HEK293 (cell line): Measurements from ENCODE around the gene MROH2B.

ENCODE experiments used
- REST ChIP-seq: fragments of 450-650 bp; formaldehyde crosslinking; IDR thresholded peaks from 2 replicates; pipeline ENCODE4 v1.5.1; 2016; ENCODE audit warnings: missing biosample characterization, missing genetic modification characterization
- ZIC2 ChIP-seq: fragments of 450-650 bp; formaldehyde crosslinking; IDR thresholded peaks from 2 replicates; pipeline ENCODE4 v1.5.1; 2016; ENCODE audit warnings: missing biosample characterization, missing genetic modification characterization
- ZNF23 ChIP-seq: fragments of 450-650 bp; formaldehyde crosslinking; IDR thresholded peaks from 2 replicates; pipeline ENCODE4 v1.5.1; 2016; ENCODE audit warnings: missing biosample characterization, missing genetic modification characterization, borderline replicate concordance
- ZNF248 ChIP-seq: fragments of 450-650 bp; formaldehyde crosslinking; IDR thresholded peaks from 2 replicates; pipeline ENCODE4 v1.5.1; 2017; ENCODE audit warnings: missing biosample characterization, missing genetic modification characterization
- ZNF274 ChIP-seq, 2 experiments: fragments of 200-500 bp in 1 of 2; fragments of 450-650 bp in 1 of 2; sonication (Bioruptor generic) in 1 of 2; formaldehyde crosslinking in 1 of 2; IDR thresholded peaks; 2 replicates each; pipeline versions ENCODE4 v1.5.1 to v1.6.1; 2014 to 2016; ENCODE audit warnings: borderline replicate concordance in 1 of 2, inconsistent platforms in 1 of 2, low read length in 1 of 2, missing biosample characterization in 1 of 2, missing genetic modification characterization in 1 of 2
- ZNF768 ChIP-seq: fragments of 450-650 bp; formaldehyde crosslinking; IDR thresholded peaks from 2 replicates; pipeline ENCODE4 v1.5.1; 2018; ENCODE audit warnings: missing biosample characterization, mild to moderate bottlenecking, missing genetic modification characterization
- ZNF777 ChIP-seq: fragments of 450-650 bp; formaldehyde crosslinking; IDR thresholded peaks from 2 replicates; pipeline ENCODE4 v1.5.1; 2017; ENCODE audit warnings: missing biosample characterization, missing genetic modification characterization, borderline replicate concordance
- ZNF843 ChIP-seq: fragments of 450-650 bp; formaldehyde crosslinking; IDR thresholded peaks from 2 replicates; pipeline ENCODE4 v1.5.1; 2016; ENCODE audit warnings: missing biosample characterization, missing genetic modification characterization
- ZSCAN30 ChIP-seq: fragments of 450-650 bp; IDR thresholded peaks from 2 replicates; pipeline ENCODE4 v1.5.1; 2018; ENCODE audit warnings: missing biosample characterization, mild to moderate bottlenecking, missing genetic modification characterization, moderate library complexity
- TF ChIP-seq, protein P1 (sequence below): fragments of 450-650 bp; formaldehyde crosslinking; IDR thresholded peaks from 2 replicates; pipeline ENCODE4 v1.5.1; 2016; ENCODE audit warnings: missing biosample characterization, missing genetic modification characterization

DNA sequence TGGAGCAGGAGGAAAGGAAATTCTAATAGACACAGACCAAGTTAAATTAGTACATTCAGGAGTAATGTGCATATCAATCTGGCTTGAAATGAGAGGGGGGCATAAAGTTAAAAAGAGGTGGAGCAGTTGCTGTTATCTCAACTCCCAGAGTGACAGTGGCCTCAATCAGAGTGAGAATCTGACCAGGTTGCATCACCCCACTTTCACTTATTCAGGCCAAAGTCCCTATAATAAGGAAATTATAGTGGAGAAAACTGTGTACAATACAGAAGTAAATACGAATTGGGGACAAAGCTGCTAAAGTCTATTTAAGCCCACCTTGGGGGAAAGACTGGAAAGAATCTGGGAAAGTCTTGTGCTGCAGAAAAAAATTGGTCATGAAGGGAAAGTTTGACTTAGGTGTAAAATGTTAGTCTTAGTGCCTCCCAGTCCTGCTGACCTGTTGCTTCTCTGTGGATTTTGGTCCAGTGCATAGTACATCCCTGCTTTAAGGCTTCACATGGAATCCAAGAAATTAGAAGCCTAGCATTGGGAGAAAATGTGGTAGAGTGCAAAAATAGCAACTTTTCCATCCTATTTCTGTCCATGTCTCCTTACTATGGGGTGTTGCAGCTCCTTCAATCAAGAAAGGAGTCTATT is 27.9 kb downstream of the MROH2B start:
- TF ChIP-seq, protein P1, sequence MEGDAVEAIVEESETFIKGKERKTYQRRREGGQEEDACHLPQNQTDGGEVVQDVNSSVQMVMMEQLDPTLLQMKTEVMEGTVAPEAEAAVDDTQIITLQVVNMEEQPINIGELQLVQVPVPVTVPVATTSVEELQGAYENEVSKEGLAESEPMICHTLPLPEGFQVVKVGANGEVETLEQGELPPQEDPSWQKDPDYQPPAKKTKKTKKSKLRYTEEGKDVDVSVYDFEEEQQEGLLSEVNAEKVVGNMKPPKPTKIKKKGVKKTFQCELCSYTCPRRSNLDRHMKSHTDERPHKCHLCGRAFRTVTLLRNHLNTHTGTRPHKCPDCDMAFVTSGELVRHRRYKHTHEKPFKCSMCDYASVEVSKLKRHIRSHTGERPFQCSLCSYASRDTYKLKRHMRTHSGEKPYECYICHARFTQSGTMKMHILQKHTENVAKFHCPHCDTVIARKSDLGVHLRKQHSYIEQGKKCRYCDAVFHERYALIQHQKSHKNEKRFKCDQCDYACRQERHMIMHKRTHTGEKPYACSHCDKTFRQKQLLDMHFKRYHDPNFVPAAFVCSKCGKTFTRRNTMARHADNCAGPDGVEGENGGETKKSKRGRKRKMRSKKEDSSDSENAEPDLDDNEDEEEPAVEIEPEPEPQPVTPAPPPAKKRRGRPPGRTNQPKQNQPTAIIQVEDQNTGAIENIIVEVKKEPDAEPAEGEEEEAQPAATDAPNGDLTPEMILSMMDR, result no peak
- TF ChIP-seq ZNF777 (tag by site-specific recombination) (no peak), ZNF248 (no peak), ZSCAN30 (no peak), REST (tag by site-specific recombination) (no peak), ZNF274 (IDR thresholded peaks at IDR 0.05; ENCODE audit: low read length) (no peak), ZNF274 (tag by site-specific recombination; IDR thresholded peaks at IDR 0.05; ENCODE audit: borderline replicate concordance) (no peak), ZNF768 (tag by site-specific recombination) (no peak), ZIC2 (tag by site-specific recombination) (no peak), ZNF843 (tag by site-specific recombination) (no peak), ZNF23 (tag by site-specific recombination) (no peak)
